ENCODE measurements around the gene JPH2.
A peak's percentile ranks its signal among the peaks of the same experiment; 100 is the strongest.
"Not testable (repeated sequence)": the region's sequence is repeated elsewhere in the genome, so short reads cannot be mapped to it uniquely, and the experiment has no call there.

JPH2 gene

GRCh38 chr20:44211177-44212039 lies 24.4 kb upstream of the JPH2 start:
- DNase-seq: peak; percentile 60

GRCh38 chr20:44210406-44211176 lies 23.6 kb upstream of the JPH2 start, which contains the start of gene OSER1:
Gene OSER1, minus strand, starts transcription at chr20:44210771. Its CDS starts 3,814 bp downstream, at chr20:44206957.
- DNase-seq: peak; percentile 99

GRCh38 chr20:44209686-44210405 lies 22.9 kb upstream of the JPH2 start:
- DNase-seq: peak; percentile 69

- no peak for DNase-seq
These were observed 21.8 kb upstream of the JPH2 start for GRCh38 chr20:44208770-44209169.

- DNase-seq: no peak
These were observed 21.2 kb upstream of the JPH2 start for GRCh38 chr20:44208165-44208564.

GRCh38 chr20:44207126-44207723 lies 20.2 kb upstream of the JPH2 start:
- no peak for DNase-seq

GRCh38 chr20:44206132-44206531 lies 19.1 kb upstream of the JPH2 start:
- no peak for DNase-seq

GRCh38 chr20:44204832-44205215 lies 17.8 kb upstream of the JPH2 start:
- DNase-seq: no peak

- no peak for DNase-seq
These were observed 17.3 kb upstream of the JPH2 start for GRCh38 chr20:44204156-44204831.

- DNase-seq: no peak
These were observed 16.2 kb upstream of the JPH2 start for GRCh38 chr20:44203161-44203560.

- no peak for DNase-seq
These were observed 14.0 kb upstream of the JPH2 start for GRCh38 chr20:44200983-44201382.

GRCh38 chr20:44200371-44200770 lies 13.4 kb upstream of the JPH2 start:
- no peak for DNase-seq

- DNase-seq: no peak
These were observed 12.9 kb upstream of the JPH2 start for GRCh38 chr20:44199877-44200276.

- no peak for DNase-seq
These were observed 11.9 kb upstream of the JPH2 start for GRCh38 chr20:44198872-44199271.

- no peak for DNase-seq
These were observed 9.3 kb upstream of the JPH2 start for GRCh38 chr20:44196271-44196670.

- no peak for DNase-seq
These were observed 8.6 kb upstream of the JPH2 start for GRCh38 chr20:44195605-44196004.

GRCh38 chr20:44193801-44194200 lies 6.8 kb upstream of the JPH2 start:
- no peak for DNase-seq

- DNase-seq: not testable (repeated sequence)
These were observed 4.7 kb upstream of the JPH2 start for GRCh38 chr20:44191640-44192039.

- peak; percentile 91 for DNase-seq
These were observed 3.3 kb upstream of the JPH2 start for GRCh38 chr20:44190197-44190852.

GRCh38 chr20:44188752-44189151 lies 1.8 kb upstream of the JPH2 start:
- DNase-seq: no peak

All from eye (tissue), 1 donor.